Tibial artery (tissue), 4 donors: ENCODE data around the gene SIX1.

Experiments
- DNase-seq, 2 donors: peaks; one replicate each; pipeline ENCODE4 v3.0.0-alpha.2; 2019
- H3K27ac ChIP-seq, 2 donors: fragments of 200-600 bp; sonication (generic) in 1 of 2; 1 replicate in 1 of 2; 2 replicates in 1 of 2; pipeline ENCODE4 v1.5.1; 2018 to 2019; ENCODE audit warnings: mild to moderate bottlenecking in 1 of 2
- H3K27me3 ChIP-seq, 2 donors: fragments of 200-600 bp; sonication (generic) in 1 of 2; one replicate each; pipeline versions ENCODE4 v1.5.1 to v1.6.0; 2016 to 2019
- H3K36me3 ChIP-seq, 3 donors: fragments of 200-600 bp; sonication (generic) in 2 of 3; one replicate each; pipeline ENCODE4 v1.5.1; 2016 to 2019; ENCODE audit warnings: mild to moderate bottlenecking in 2 of 3
- H3K4me1 ChIP-seq, 4 donors: fragments of 200-600 bp; sonication (generic) in 2 of 4; 1 replicate in 3 of 4; 2 replicates in 1 of 4; pipeline ENCODE4 v1.5.1; 2016 to 2019
- H3K4me3 ChIP-seq, 2 donors: fragments of 200-600 bp; sonication (generic) in 1 of 2; 1 replicate in 1 of 2; 2 replicates in 1 of 2; pipeline ENCODE4 v1.5.1; 2018 to 2019; ENCODE audit warnings: mild to moderate bottlenecking in 2 of 2
- H3K9me3 ChIP-seq, 3 donors: fragments of 200-600 bp; sonication (generic) in 1 of 3; one replicate each; pipeline ENCODE4 v1.5.1; 2016 to 2019
- CTCF ChIP-seq, 2 experiments: fragments of 200-600 bp in 1 of 2; fragments of 450-650 bp in 1 of 2; IDR thresholded peaks; one replicate each; pipeline ENCODE4 v1.5.1; 2017 to 2019; ENCODE audit warnings: antibody characterized with exemption in 2 of 2, mild to moderate bottlenecking in 1 of 2, moderate library complexity in 1 of 2
- intact Hi-C: fragments of 100-400 bp; cut with DNase I; formaldehyde crosslinking; loops from one replicate; pipeline ENCODE4 v1.15.0; 2023; ENCODE audit warnings: low total_unique reads

The SIX1 gene

GRCh38 chr14:60648249-60648933, 886 bp downstream of the SIX1 start:
- Histone ChIP-seq H3K9me3 (no peaks in the 10 kb centered on the region), H3K27ac (peak overlapping the region; percentile 78 to 85), H3K4me3 (peak overlapping the region; percentile 72 to 77), H3K4me1 (peaks cover 0 to 66% (median 28%) of the 10 kb centered on the region in 4 donors), H3K27me3 (peaks cover 0 to 11% of the 10 kb centered on the region in 2 donors), H3K36me3 (no peaks in the 10 kb centered on the region)
- peak; percentile 10 to 15 for TF ChIP-seq CTCF (IDR thresholded peaks at IDR 0.05)
- intact Hi-C loops, result loop anchor here (5.0 kb wide), 1 partner anchor 89 kb away; no protein-coding TSS in a partner anchor
- peak; percentile 53 to 72 for DNase-seq

- peaks cover 0 to 8% of the 10 kb centered on the region in 2 donors for H3K27me3 ChIP-seq
- DNase-seq, result no peak
- H3K4me1 ChIP-seq, result peaks cover 0 to 66% (median 30%) of the 10 kb centered on the region in 4 donors
- H3K9me3 ChIP-seq, result no peaks in the 10 kb centered on the region
- TF ChIP-seq CTCF (IDR thresholded peaks at IDR 0.05), result no peak
- peak overlapping the region; percentile 78 to 85 for H3K27ac ChIP-seq
- H3K4me3 ChIP-seq, result peak overlapping the region; percentile 72 to 77
- intact Hi-C loops, result loop anchor here (5.0 kb wide), 1 partner anchor 89 kb away; no protein-coding TSS in a partner anchor
- no peaks in the 10 kb centered on the region for H3K36me3 ChIP-seq
These were observed 1.4 kb downstream of the SIX1 start for GRCh38 chr14:60647837-60648248.

- peaks cover 0 to 3% of the 10 kb centered on the region in 2 donors for H3K27me3 ChIP-seq
- peak; percentile 75 to 77 for DNase-seq
- H3K4me3 ChIP-seq, result peak overlapping the region; percentile 72 to 77
- intact Hi-C loops, result loop anchor here (5.0 kb wide), 1 partner anchor 90 kb away; no protein-coding TSS in a partner anchor
- TF ChIP-seq CTCF (IDR thresholded peaks at IDR 0.05), result no peak
- H3K27ac ChIP-seq, result peak overlapping the region; percentile 78 to 85
- H3K9me3 ChIP-seq, result no peaks in the 10 kb centered on the region
- peaks cover 0 to 71% (median 33%) of the 10 kb centered on the region in 4 donors for H3K4me1 ChIP-seq
- H3K36me3 ChIP-seq, result peaks cover 0 to 4% (median 0%) of the 10 kb centered on the region in 3 donors
These were observed 2.0 kb downstream of the SIX1 start for GRCh38 chr14:60647081-60647836.

- Histone ChIP-seq H3K9me3 (no peaks in the 10 kb centered on the region), H3K27ac (peak overlapping the region; percentile 78 to 85), H3K27me3 (peaks cover 0 to 4% of the 10 kb centered on the region in 2 donors), H3K4me3 (peak overlapping the region; percentile 72 to 77), H3K36me3 (peaks cover 0 to 4% (median 0%) of the 10 kb centered on the region in 3 donors), H3K4me1 (peaks cover 0 to 81% (median 38%) of the 10 kb centered on the region in 4 donors)
- intact Hi-C loops, result loop anchor here (5.0 kb wide), 1 partner anchor 91 kb away; no protein-coding TSS in a partner anchor
- TF ChIP-seq CTCF (IDR thresholded peaks at IDR 0.05), result no peak
- peak in 1 of 2 donors; percentile 68 for DNase-seq
These were observed 3.0 kb downstream of the SIX1 start for GRCh38 chr14:60646226-60646818.

- Histone ChIP-seq H3K4me1 (peaks cover 0 to 81% (median 37%) of the 10 kb centered on the region in 4 donors), H3K4me3 (peak overlapping the region; percentile 12 to 72), H3K9me3 (no peaks in the 10 kb centered on the region), H3K36me3 (peaks cover 0 to 4% (median 0%) of the 10 kb centered on the region in 3 donors), H3K27ac (peak overlapping the region; percentile 78 to 85), H3K27me3 (peaks cover 0 to 4% of the 10 kb centered on the region in 2 donors)
- intact Hi-C loops, result loop anchor here (5.0 kb wide), 1 partner anchor 92 kb away; no protein-coding TSS in a partner anchor
- no peak for DNase-seq
- no peak for TF ChIP-seq CTCF (IDR thresholded peaks at IDR 0.05)
These were observed 4.0 kb downstream of the SIX1 start for GRCh38 chr14:60645126-60645741.
